NB4 (cell line): Measurements from ENCODE around the gene KSR2.

Source experiments
- CTCF ChIP-seq: IDR thresholded peaks from one replicate; pipeline ENCODE4 v1.5.1; 2012; ENCODE audit warnings: low read depth, low read length
- MYC ChIP-seq: IDR thresholded peaks from 2 replicates; pipeline ENCODE4 v1.6.1; 2011; ENCODE audit warnings: low read depth, low read length
- POLR2A ChIP-seq: IDR thresholded peaks from 2 replicates; pipeline ENCODE4 v1.6.1; 2011; ENCODE audit warnings: mild to moderate bottlenecking; ENCODE audit not compliant: insufficient read length; ENCODE audit errors: extremely low read depth

- TF ChIP-seq CTCF (no peak), MYC (no peak), POLR2A (no peak)
These were observed 391.6 kb downstream of the KSR2 start for GRCh38 chr12:117577122-117577657.
